Panc1 (cell line): Measurements from ENCODE around the gene PCSK1N.
"Not testable (repeated sequence)": the region's sequence is repeated elsewhere in the genome, so short reads cannot be mapped to it uniquely, and the experiment has no call there.

Experiments used
- POLR2AphosphoS5 ChIP-seq: IDR thresholded peaks from 2 replicates; pipeline ENCODE4 v1.6.1; 2012; ENCODE audit warnings: mild to moderate bottlenecking, low read depth, low read length, moderate library complexity
- REST ChIP-seq, 2 experiments: IDR thresholded peaks; 2 replicates each; pipeline ENCODE4 v1.6.1; 2011 to 2012; ENCODE audit warnings: low read depth in 2 of 2, control low read depth in 1 of 2, low read length in 1 of 2, mild to moderate bottlenecking in 1 of 2, moderate library complexity in 1 of 2; ENCODE audit not compliant: insufficient read depth in 1 of 2
- SIN3A ChIP-seq: IDR thresholded peaks from 2 replicates; pipeline ENCODE4 v1.6.1; 2012; ENCODE audit warnings: low read depth, mild to moderate bottlenecking, low read length, moderate library complexity, borderline replicate concordance; ENCODE audit not compliant: insufficient read depth
- TCF7L2 ChIP-seq: IDR thresholded peaks from 2 replicates; pipeline ENCODE4 v1.6.1; 2011; ENCODE audit warnings: mild to moderate bottlenecking, low read depth, low read length, inconsistent platforms
- TF ChIP-seq, protein P1 (sequence below): fragments of 450-650 bp; IDR thresholded peaks from 2 replicates; pipeline ENCODE4 v1.5.1; 2017; ENCODE audit warnings: mild to moderate bottlenecking

DNA sequence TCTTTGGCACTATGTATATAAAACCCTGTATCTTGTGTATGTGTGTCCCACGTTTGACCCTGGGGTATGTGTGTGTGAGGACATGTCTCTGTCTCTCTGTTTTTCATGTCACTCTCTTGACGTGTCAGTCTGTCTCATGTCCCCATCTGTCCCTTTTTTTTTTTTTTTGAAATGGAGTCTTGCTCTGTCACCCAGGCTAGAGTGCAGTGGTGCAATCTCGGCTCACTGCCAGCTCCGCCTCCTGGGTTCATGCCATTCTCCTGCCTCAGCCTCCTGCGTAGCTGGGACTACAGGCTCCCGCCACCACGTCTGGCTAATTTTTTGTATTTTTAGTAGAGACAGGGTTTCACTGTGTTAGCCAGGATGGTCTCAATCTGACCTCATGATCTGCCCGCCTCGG is 16.0 kb downstream of the PCSK1N start:
- TF ChIP-seq, protein P1, sequence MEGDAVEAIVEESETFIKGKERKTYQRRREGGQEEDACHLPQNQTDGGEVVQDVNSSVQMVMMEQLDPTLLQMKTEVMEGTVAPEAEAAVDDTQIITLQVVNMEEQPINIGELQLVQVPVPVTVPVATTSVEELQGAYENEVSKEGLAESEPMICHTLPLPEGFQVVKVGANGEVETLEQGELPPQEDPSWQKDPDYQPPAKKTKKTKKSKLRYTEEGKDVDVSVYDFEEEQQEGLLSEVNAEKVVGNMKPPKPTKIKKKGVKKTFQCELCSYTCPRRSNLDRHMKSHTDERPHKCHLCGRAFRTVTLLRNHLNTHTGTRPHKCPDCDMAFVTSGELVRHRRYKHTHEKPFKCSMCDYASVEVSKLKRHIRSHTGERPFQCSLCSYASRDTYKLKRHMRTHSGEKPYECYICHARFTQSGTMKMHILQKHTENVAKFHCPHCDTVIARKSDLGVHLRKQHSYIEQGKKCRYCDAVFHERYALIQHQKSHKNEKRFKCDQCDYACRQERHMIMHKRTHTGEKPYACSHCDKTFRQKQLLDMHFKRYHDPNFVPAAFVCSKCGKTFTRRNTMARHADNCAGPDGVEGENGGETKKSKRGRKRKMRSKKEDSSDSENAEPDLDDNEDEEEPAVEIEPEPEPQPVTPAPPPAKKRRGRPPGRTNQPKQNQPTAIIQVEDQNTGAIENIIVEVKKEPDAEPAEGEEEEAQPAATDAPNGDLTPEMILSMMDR: not testable (repeated sequence)
- not testable (repeated sequence) for TF ChIP-seq POLR2AphosphoS5; REST (IDR thresholded peaks at IDR 0.05; ENCODE audit: insufficient read depth in 1 of 2, low read depth in 2 of 2, low read length in 1 of 2); SIN3A; TCF7L2
